ENCODE measurements around the gene C7orf57.

C7orf57 gene

GRCh38 chr7:48028938-48029337 is 6.4 kb upstream of the C7orf57 start, which contains the start of gene SUN3:
TSS of gene SUN3 (minus strand) at chr7:48029107. CDS start at chr7:48028938, 169 bp downstream.
- Histone ChIP-seq H2AFZ (ENCODE audit: low read length) (no peak within 1 kb of the TSS), H3K4me3 (ENCODE audit: low read depth, low read length, poor library complexity, severe bottlenecking) (no peak within 1 kb of the TSS), H3K9me2 (ENCODE audit: low read depth, low read length) (no peaks in the 10 kb centered on the region), H3K4me2 (ENCODE audit: low read length) (no peak within 1 kb of the TSS), H3K9ac (ENCODE audit: low read length) (no peak within 1 kb of the TSS), H3K9me3 (ENCODE audit: low read length) (0 out of 2 replicates have a peak, but pooled peaks cover 2% of the 10 kb centered on the region), H4K20me1 (ENCODE audit: insufficient read depth, low read length) (no peaks in the 10 kb centered on the region), H3F3A (ENCODE audit: insufficient read depth, low read length) (no peaks in the 10 kb centered on the region), H3K36me3 (ENCODE audit: insufficient read depth, low read length) (no peaks in the 10 kb centered on the region), H3K27me3 (ENCODE audit: insufficient read depth, low read length) (peaks cover 7% of the 10 kb centered on the region; the same call in 1 of the 2 replicates), H3K79me2 (ENCODE audit: insufficient read depth, low read length) (no peaks in the 10 kb centered on the region), H3K4me1 (ENCODE audit: insufficient read depth, low read length, severe bottlenecking) (no peaks in the 10 kb centered on the region), H3K27ac (ENCODE audit: low read depth, low read length, poor library complexity, severe bottlenecking) (no peak within 1 kb of the TSS)
- TF ChIP-seq EZH2 (IDR thresholded peaks at IDR 0.05; ENCODE audit: borderline replicate concordance, low read length) (no peak), CTCF (IDR thresholded peaks at IDR 0.05; ENCODE audit: low read length) (no peak)

- H3K27me3 ChIP-seq (ENCODE audit: insufficient read depth, low read length) = peaks cover 7% of the 10 kb centered on the region; the same call in 1 of the 2 replicates
- no peaks in the 10 kb centered on the region for H3K79me2 ChIP-seq (ENCODE audit: insufficient read depth, low read length)
- H3K4me1 ChIP-seq (ENCODE audit: insufficient read depth, low read length, severe bottlenecking) = peaks cover 14% of the 10 kb centered on the region
- H3F3A ChIP-seq (ENCODE audit: insufficient read depth, low read length) = no peaks in the 10 kb centered on the region
- H3K27ac ChIP-seq (ENCODE audit: low read depth, low read length, poor library complexity, severe bottlenecking) = no peak overlapping the region
- no peaks in the 10 kb centered on the region for H4K20me1 ChIP-seq (ENCODE audit: insufficient read depth, low read length)
- H3K9ac ChIP-seq (ENCODE audit: low read length) = no peak overlapping the region
- no peaks in the 10 kb centered on the region for H3K9me2 ChIP-seq (ENCODE audit: low read depth, low read length)
- no peak overlapping the region for H3K4me3 ChIP-seq (ENCODE audit: low read depth, low read length, poor library complexity, severe bottlenecking)
- H3K9me3 ChIP-seq (ENCODE audit: low read length) = no peaks in the 10 kb centered on the region
- no peak overlapping the region for H2AFZ ChIP-seq (ENCODE audit: low read length)
- TF ChIP-seq EZH2 (IDR thresholded peaks at IDR 0.05; ENCODE audit: borderline replicate concordance, low read length) = no peak
- TF ChIP-seq CTCF (IDR thresholded peaks at IDR 0.05; ENCODE audit: low read length) = no peak
- H3K4me2 ChIP-seq (ENCODE audit: low read length) = no peak overlapping the region
- no peaks in the 10 kb centered on the region for H3K36me3 ChIP-seq (ENCODE audit: insufficient read depth, low read length)
Observed at GRCh38 chr7:48031111-48031510, 4.2 kb upstream of the C7orf57 start.

- Histone ChIP-seq H3K27me3 (ENCODE audit: insufficient read depth, low read length) (0 out of 2 replicates have a peak, but pooled peaks cover 7% of the 10 kb centered on the region), H3K9me3 (ENCODE audit: low read length) (no peaks in the 10 kb centered on the region), H3K4me2 (ENCODE audit: low read length) (no peak overlapping the region), H3K36me3 (ENCODE audit: insufficient read depth, low read length) (no peaks in the 10 kb centered on the region), H3F3A (ENCODE audit: insufficient read depth, low read length) (no peaks in the 10 kb centered on the region), H3K79me2 (ENCODE audit: insufficient read depth, low read length) (no peaks in the 10 kb centered on the region), H3K9me2 (ENCODE audit: low read depth, low read length) (no peaks in the 10 kb centered on the region), H4K20me1 (ENCODE audit: insufficient read depth, low read length) (no peaks in the 10 kb centered on the region), H3K4me3 (ENCODE audit: low read depth, low read length, poor library complexity, severe bottlenecking) (no peak overlapping the region), H2AFZ (ENCODE audit: low read length) (no peak overlapping the region), H3K4me1 (ENCODE audit: insufficient read depth, low read length, severe bottlenecking) (peaks cover 15% of the 10 kb centered on the region), H3K9ac (ENCODE audit: low read length) (no peak overlapping the region), H3K27ac (ENCODE audit: low read depth, low read length, poor library complexity, severe bottlenecking) (no peak overlapping the region)
- no peak for TF ChIP-seq CTCF (IDR thresholded peaks at IDR 0.05; ENCODE audit: low read length)
- no peak for TF ChIP-seq EZH2 (IDR thresholded peaks at IDR 0.05; ENCODE audit: borderline replicate concordance, low read length)
Observed at GRCh38 chr7:48033922-48034321, 1.4 kb upstream of the C7orf57 start.
